GM10847 (cell line): ENCODE results near the gene GNAT2.

Experiments
- POLR2A ChIP-seq: IDR thresholded peaks from 2 replicates; pipeline ENCODE4 v1.6.1; 2011; ENCODE audit not compliant: insufficient read length; ENCODE audit errors: extremely low read depth

GNAT2 gene

DNA sequence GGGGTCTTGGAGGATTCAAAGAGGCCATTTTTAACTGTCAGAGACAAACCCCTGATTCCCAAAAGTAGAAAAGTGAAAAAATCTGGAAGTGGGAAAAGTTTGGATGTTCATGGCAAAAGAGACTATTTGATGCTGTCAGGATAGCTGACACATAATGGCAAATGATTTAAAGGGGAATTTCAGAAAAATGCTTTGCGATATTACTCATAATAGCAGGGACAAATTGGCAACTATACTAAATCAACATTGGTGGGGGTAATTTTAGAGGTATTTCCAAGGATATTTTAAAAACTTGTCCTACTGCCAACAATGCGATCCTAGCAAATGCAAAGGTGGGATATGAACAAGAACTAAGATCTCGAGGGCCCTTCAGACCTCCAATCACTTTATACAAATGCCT is 31.2 kb upstream of the GNAT2 start:
- no peak for TF ChIP-seq POLR2A

DNA sequence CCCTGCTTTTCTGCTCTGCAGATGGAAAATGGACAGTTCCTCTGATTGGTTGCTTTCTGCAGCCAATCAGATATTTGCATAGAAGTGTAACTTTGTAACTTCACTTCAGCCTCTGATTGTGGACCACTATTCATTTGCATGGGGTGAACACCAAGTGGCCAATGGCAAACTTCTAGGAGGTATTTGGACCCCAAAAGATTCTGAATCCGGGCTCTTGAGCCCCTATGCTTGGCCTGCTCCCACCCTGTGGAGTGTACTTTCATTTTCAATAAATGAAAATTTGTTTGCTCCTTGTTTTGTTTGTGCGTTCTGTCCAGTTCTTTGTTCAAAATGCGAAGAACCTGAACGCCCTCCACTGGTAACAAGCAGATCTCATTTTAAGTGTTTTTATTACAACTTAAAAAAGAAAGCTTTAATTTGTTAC is 30.1 kb upstream of the GNAT2 start:
- TF ChIP-seq POLR2A, result no peak

DNA sequence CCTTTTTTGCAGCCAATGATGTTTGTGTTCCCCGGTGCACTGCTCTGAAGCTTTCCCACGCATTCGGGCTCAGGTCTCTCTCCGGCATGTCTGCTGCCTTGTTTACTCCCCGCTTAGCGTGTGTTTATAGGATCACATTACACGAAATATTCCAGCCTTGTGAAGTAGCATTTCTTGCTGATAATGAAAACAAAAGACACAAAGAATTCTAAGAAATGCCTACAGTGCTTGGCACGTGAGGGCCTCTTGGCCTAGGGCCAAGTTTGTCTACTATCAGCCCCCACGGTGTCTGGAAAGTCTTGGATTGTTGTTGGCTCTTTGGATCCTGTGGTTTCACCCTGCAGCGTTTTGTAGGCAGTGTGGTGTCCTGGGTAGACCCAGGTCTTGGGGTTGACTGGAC is 25.3 kb upstream of the GNAT2 start:
- no peak for TF ChIP-seq POLR2A

DNA sequence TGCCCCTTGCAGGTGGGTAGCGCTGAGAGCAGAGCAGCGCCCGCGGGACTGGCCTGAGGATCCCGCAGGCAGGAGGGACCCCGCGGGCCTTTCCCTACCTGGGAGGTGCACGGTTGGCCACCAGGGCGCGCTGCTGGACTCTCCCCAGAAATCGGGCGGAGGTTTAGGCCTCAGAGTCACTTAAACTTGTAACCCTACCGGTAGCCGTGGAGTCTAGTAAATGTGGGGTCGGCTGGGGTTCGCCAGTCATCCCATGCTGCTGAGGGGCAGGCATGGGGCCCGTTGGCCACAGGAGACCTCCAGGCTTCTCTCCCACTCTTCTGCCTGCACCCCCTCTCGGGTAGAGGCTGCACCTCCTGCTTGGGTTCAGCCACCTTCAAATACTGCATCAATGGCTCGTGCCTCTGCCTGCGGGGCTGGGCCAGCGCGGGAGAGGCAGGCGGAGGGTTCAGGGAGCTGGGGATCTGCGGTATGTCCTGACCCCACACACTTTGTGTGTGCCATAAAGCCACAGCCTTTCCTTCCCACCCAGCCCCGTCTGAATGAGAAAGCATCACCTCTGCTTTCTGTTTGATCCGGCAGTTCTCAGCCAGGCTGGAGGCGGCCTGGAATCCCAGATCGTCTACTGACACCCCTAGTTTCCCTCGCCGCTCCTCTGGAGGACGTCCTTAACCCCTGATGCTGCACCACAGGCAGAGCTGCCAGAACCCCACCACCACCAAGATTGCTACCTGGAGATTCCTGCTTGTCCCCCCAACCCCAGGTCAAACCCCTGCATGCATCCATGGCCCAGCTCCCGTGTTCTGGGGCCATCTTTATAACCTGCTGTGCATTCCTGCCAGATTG is 24.2 kb upstream of the GNAT2 start:
- no peak for TF ChIP-seq POLR2A

DNA sequence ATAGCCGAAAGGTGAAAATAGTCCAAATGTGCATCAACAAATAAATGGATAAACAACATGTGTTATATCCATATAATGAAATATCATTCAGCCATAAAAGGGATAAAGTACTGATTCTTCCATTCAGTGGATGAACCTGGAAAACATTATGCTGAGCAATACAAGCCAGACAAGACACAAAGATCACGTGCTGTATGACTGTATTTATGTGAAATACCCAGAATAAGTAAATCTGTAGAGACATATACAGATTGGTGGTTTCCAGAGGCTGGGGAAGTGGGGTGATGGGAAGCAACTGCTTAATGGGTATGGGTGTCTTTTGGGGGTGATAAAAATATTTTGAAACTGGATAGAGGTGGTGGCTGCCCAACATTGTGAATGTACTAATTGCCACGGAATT is 23.2 kb upstream of the GNAT2 start:
- no peak for TF ChIP-seq POLR2A

DNA sequence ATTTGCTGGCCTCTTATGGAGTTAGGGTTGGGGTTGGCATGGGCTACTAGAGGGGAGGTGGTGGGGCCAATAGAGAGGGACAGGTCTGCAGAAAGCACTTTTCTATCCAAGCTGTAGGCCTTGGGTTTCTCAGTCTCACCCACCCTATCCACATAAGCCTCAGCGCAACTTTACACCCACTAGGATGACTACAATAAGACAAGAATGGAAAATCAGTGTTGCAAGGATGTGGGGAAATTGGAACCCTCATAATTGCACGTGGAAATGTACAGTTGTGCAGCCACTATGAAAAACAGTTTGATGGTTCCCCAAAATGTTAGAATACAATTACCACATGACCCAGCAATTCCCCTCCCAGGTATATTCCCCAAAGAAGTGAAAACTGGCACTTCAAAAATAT is 22.4 kb upstream of the GNAT2 start:
- no peak for TF ChIP-seq POLR2A

DNA sequence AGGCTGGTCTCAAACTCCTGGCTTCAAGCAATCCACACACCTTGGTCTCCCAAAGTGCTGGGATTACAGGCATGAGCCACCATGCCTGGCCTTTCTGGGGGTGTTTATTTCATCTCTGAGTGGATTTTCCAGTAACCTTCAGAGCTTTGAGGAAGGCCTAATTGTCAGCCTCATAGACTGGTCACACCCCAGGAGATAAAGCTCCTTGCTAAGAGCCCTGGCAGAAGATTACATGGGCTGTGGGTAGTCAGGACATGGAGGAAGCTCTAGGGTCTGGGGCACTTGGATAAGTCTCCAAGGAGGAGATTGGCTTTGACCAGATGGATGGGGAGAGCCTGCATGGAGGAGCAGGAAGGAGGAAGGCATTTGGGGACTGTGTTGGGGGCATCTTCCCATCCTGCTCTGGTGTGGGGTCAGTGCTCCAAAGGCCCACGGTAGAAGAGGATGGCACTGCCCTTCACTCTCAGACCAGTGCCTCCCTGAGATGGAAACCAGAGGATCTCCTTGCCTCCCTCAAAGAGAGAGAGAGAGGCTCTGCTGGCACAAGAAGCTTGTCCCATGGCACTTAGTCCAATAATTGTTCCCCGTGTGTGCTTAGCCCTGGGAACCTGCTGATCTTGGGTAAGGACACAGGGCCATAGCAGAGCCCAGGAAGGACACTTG is 21.8 kb upstream of the GNAT2 start:
- TF ChIP-seq POLR2A, result no peak

DNA sequence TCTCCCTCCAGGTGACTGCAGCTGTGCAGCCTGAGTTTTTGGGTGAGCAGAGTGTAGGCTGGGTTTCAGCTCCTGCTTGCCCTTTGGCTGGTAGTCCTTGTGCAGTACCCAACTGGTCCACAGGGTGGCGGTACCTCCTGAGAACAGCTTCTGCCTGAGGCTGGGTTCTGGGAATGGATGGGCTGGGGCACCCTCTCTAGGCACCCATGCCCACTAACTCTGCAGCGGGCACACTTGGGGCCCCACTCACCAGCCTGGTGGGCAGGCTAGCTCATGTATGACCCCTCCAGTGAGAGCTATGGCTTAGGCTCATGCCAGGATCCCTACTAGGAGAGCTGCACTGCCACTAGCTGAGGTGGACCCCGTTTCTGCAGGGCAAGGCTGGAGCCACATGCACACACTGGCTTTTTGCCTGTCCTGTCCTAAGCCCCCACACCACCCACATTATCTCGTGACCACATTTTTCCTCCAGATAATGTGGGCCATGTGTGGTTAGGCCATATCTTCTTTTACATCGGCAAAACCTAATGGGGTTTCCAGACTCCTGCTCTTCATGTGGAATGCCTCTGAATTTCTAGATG is 21.0 kb upstream of the GNAT2 start:
- TF ChIP-seq POLR2A, result no peak

DNA sequence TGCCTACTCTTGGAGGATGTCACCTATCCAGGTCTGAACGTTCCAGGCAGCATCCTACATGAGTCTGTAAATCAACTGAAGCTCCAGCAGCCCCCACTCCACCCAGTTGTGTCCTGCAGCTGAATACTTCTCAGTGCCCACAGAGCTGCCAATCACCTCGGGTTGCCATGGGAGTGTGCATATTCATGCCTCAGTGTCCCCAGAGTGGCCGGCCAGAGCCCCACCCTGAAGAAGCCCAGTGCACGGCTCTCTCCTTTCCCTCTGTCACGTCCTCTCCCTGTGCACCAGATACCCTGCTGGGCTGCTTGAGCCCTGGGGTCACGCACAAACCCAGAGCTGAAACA is 20.4 kb upstream of the GNAT2 start:
- no peak for TF ChIP-seq POLR2A

DNA sequence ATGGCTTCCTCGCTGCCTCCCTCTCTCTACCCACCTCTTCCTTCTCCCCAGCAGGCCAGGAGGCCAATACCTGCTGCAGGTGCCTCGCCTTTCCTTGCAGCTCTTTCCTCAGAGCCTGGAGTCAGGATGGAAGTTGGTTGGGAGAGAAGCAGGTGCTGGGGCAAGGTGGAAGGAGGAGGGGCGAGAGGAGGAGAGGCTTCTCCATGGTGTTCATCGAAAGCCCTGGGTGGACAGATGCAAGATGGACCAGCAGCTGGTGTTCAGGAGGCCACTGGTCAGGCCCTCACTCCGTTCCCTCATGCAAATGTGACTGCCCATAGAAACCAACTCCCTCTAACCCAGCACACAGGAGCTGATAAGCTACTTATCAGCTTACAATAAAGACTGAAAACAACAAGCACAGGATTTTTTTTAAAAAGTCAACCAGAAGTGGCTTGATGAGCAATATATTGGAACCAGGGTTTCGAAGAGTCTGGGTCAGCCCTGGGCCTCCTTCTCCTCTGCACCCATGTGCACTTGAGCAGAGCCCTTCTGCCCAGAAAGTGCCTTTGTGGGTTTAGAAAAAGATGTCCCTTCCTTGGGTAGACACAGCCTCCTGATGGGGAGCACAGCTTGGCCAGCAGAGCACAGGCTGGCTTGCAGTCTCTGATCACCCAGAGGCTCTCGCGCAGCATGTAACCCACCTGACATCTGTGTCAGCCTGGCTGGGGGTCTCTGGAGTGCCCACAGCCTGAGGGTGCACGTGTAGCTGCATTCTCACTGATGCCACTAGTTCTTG is 19.8 kb upstream of the GNAT2 start:
- TF ChIP-seq POLR2A, result no peak

DNA sequence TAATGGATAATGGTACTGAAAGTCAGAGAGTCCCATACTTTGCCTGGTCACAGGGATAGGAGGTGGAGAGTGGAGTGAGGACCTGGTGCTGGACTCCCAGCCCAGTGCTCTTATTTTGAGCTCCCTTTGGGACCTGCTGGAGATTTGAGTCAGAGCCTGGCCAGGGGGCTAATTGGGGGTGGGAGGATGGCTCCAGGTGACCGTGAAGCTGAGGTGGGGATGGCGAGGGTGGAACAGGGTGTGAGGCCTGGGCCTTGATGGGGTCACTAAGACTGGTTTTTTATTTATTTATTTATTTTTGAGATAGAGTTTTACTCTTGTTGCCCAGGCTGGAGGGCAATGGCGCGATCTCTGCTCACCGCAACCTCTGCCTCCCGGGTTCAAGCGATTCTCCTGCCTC is 18.0 kb upstream of the GNAT2 start:
- no peak for TF ChIP-seq POLR2A

DNA sequence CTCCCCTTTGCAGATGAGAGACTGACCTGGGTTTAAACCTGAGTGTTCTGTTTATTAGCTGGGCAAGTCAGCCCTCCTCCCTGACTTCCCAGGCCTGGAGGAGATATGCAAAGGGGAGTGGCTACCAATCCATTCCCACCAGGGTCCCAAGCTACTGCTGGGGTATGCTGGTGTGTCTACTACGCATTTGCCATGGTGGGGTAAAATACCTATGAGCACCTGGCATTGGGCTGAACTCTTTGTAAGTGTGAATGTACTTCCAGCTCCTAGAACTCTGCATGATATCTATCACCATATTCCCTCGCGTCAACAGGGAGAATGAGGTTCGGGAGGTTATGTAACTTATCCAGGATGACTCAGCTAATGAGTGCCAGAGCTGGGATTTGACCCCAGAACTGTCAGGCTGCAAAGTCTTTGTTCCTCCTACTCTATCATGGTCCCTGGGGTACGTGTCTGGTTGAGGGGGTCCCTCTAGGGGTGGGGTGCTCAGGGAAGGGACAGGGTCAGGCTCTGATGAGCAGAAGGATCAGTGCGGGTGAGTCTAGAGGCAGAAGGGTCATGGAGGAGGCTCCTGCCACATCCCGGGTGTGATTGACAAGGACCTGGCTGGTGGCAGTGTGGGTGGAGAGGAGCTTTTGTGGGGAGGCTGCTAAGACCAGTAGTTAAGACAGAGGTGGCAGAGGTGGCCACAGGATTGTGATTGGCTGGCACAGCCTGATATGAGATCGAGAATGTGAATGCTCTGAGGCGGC is 17.0 kb upstream of the GNAT2 start:
- no peak for TF ChIP-seq POLR2A

DNA sequence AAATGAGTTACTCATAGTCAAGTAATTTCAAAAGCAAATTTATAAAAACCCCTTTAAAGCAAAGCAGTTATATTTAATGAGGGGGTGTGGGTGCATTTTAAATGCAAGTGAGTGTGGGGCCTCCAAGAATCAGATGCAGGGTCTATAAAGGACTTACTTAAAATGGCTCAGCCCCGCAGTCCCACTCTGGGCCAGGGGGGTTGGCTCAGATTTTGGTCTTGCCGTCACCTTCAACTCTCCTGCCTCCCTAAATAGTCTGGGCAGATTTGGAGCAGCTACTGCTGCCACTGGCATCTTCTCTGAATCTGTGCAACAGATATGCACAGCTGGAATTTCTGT is 16.4 kb upstream of the GNAT2 start:
- no peak for TF ChIP-seq POLR2A

DNA sequence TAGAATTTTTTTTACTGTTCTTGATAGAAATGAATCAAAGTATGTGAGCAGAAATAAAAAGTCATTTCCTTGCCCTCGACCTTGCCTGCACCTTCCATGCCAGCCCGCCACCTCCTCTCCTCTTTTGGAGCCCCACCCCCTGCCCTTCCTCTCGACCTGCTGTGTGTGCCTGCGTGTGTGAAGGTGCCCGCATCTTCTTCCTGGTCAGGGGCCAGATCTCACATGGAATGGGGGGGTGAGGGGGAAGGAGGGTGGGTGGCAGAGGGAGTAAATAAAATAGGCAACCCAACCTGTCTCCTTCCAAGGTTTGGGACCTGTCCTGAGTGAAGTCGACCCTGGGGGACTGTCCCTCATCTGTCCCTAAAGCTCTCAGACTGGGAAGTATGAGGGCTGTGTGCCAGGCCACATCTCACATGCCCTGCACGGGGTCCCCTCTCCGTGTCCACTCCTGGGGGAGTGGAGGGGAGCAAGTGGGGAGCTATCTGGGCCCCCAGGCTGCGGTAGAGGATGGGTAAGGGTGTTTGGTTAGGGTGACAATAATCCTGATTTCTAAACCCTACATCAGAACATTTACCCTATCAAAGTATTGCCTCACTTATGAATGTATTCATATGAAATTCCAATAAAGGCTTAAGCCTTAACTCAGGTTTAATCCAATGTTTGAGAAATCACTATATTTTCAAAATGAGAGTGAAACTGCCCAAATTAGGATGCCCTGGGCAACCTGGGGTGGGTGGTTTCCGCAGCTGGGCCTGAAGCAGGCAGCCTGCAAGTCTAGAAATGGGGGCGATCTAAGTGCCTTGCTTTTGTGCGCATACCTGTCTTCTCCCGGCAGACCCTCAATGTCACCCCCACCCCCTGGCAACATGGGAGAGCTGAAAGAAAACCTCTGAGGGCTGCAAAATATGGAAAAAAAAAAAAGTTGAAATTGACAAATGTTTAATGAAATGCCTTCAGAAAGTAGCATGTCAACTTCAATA is 15.6 kb upstream of the GNAT2 start:
- TF ChIP-seq POLR2A, result no peak
